HG03066 (cell line): Measurements from ENCODE around the gene CRTC1.

Experiments
- ATAC-seq: cut with Tn5 transposase; IDR thresholded peaks from one replicate; pipeline ENCODE4 v1.9.1; 2021; ENCODE audit warnings: low read depth; ENCODE audit not compliant: unreplicated experiment

Gene CRTC1

GRCh38 chr19:18697680-18698079 is 14.2 kb downstream of the CRTC1 start:
- no peak for ATAC-seq

DNA sequence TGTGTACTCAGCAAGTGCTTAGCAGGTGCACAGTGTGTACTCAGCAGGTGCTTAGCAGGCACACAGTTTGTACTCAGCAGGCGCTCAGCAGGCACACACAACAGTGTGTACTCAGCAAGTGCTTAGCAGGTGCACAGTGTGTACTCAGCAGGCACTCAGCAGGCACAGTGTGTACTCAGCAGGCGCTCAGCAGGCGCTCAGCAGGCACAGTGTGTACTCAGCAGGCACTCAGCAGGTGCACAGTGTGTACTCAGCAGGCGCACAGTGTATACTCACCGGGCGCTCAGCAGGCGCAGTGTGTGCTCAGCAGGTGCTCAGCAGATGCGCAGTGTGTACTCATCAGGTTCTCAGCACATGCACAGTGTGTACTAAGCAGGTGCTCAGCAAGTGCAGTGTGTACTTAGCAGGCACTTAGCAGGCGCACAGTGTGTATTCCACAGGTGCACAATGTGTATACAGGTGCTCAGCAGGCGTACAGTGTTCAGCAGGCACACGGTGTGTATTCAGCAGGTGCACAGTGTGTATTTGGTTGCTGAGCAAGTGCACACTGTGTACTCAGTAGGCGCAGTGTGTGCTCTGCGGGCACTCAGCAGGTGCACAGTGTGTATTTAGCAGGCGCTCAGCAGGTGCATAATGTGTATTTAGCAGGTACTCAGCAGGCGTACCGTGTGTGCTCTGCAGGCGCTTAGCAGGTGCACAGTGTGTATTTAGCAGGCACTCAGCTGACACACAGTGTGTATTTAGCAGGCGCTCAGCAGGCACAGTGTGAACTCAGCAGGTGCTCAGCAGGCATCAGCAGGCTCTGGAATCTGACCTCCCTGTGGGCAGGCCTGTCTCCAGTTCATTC is 15.1 kb downstream of the CRTC1 start:
- ATAC-seq: no peak

- no peak for ATAC-seq
Observed at GRCh38 chr19:18699403-18700054, 16.0 kb downstream of the CRTC1 start.

- peak; percentile 72 for ATAC-seq
Observed at GRCh38 chr19:18700501-18701249, 17.2 kb downstream of the CRTC1 start.

GRCh38 chr19:18701250-18701608 is 17.7 kb downstream of the CRTC1 start:
- peak; percentile 20 for ATAC-seq

- ATAC-seq: no peak
Observed at GRCh38 chr19:18704054-18704453, 20.6 kb downstream of the CRTC1 start.

DNA sequence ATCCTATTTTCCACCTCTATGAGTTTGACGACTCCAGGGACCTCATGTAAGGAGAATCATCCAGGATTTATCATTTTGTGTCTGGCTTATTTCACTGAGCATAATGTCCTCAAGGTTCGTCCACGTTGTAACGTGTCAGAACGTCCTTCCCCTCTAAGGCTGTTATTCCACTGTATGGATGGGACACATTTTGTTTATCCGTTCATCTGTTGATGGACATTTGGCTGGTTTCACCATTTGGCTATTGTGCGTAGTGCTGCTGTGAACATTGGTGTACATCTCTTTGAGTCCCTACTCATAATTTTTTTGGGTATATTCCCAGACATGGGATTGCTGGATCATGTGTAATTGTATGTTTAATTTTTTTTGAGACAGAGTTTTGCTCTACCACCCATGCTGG is 21.5 kb downstream of the CRTC1 start:
- no peak for ATAC-seq

- ATAC-seq: no peak
Observed at GRCh38 chr19:18708452-18709231, 25.2 kb downstream of the CRTC1 start.

DNA sequence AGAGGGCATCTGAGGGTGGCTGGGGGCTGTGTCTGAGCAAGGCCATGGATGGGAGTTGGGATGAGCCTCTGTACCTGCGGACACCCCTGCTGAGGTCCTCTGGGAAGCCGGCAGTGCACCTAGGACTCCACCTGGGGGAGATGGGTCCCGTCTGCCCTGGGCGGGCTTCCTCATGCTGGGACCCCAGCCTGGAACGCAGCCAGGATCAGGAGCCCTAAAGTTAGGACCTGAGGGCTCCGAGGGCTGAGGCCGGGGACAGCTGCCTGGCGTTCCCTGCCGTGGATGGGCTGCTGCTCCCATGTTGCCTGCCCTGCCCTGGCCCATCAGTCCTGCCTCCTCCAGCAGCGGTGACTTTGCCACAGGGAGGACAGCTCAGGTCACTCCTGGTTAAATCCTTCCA is 26.1 kb downstream of the CRTC1 start:
- no peak for ATAC-seq

GRCh38 chr19:18710186-18710585 is 26.7 kb downstream of the CRTC1 start:
- no peak for ATAC-seq

DNA sequence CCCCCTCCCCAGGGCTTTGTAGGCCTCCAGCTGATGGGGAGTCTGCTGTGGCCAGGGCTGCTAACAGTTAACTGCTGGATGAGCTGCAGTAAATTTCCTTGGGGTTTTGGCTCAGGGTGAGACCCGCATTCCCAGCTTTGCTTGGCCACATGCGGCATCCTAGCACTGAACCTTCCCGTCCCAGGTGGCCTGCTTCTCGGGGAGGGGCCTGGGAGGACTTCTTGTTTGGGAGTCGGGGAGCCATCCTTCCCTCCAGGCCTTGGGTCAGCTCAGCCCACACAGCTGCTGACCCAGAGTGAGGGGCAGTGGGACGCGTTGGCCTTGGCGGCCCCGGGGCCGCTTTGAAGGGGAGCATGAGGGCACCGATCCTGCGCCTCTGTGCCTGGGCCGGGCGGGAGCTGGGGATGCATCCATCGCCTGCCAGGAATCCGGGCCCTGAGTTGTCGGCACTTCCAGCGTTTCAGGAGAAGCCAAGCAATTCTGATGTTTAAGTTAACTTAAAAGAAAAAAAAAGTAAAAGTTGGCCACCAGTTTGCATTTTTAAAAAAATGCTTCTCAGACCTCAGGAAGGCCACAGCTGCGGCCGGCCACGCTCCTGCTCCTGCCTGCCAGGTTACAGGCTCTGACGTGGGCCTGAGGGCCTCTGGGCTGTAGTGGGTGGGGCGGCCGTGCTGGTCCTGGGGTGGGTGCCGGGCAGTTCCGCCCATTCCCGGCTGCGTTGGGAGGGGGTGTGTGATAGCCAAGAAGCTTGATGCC is 27.7 kb downstream of the CRTC1 start:
- no peak for ATAC-seq

- ATAC-seq: no peak
Observed at GRCh38 chr19:18711893-18712292, 28.4 kb downstream of the CRTC1 start.

DNA sequence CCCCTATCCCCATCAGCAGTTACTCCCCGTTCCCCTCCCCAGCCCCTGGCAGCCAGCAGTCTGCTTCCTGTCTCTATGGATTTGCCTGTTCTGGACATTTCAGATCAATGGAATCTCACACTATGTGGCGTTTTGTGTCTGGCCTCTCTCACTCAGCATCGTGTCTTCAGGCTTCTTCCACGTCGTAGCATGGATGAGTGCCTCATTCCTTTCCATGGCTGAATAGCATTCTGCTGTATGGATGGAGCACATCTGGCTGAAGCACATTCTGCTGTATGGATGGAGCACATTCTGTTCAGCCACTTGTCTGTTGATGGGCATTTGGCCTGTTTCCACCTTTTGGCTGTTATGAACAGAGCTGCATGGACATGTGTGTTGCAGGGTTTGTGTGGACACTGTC is 29.5 kb downstream of the CRTC1 start:
- no peak for ATAC-seq

DNA sequence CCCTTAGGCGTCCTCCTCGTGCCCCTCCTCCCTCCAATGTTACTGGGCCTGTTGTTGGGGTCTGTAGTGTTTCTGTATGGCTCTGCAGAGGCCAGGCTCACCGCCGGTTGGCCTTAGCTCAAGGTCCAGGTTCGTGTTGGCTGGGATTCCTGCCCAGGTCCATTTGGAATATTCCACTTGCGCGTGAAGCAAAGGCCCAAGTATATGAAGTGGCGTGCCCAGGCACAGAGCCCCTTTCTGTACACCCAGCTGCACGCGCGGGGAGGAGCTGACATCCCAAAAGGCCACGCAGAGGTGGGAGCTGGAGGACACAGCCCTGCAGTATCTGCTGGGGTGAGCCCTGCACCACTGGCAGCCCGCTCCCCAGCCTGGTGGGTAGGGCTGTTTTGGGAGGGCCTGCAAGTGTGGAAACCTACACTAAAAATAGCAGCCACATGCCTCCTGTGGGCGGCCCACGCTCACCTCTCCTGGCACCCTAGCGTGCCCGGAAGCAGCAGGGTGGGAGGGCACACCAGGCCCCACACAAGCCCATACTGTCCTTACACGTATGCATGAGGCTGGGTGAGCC is 30.2 kb downstream of the CRTC1 start:
- ATAC-seq: no peak

GRCh38 chr19:18715416-18715815 is 31.9 kb downstream of the CRTC1 start:
- ATAC-seq: no peak

DNA sequence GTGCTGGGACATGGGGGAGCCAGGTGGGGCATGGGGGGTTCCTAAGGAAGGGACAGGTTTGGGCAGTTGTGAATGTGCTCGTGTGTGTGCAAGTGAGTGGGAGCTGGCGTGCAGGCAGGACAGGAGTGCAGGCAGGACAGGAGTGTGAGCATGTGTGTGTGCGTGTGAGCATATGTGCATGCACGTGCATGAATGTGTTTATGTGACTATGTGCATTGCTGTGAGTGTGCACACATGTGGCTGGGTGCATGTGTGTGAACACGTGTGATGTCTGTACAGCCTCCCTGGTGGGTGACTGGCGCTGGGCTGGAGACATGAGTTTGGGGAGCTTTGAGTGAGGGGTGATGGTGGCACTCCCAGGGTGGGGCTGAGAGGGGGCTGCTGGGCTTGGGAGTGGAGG is 33.4 kb downstream of the CRTC1 start:
- ATAC-seq: no peak

DNA sequence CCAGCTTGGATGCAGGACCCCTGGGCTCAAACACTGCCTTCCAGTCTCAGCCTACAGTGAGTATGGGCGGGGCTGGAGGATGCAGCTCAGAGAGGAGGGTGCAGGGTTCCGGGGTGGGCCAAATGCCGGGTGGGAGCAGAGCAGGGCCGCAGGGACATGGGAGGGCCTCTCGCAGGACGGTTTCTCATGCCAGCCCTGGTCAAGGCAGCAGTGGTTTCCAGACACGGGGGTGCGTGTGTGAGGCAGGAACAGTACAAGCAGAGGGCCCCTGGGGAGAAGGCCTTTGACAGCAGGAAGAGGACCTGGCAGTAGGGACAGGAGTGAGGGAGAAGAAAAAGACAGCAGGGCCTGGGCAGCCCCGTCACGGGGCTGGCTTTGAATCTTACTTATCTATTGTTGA is 34.1 kb downstream of the CRTC1 start:
- no peak for ATAC-seq

GRCh38 chr19:18718015-18718526 is 34.6 kb downstream of the CRTC1 start:
- ATAC-seq: no peak

- ATAC-seq: no peak
Observed at GRCh38 chr19:18718846-18719458, 35.5 kb downstream of the CRTC1 start.
